H1 (cell line): ENCODE data around the gene SLC39A10. TPM values are rescaled to one million over a fixed set of nuclear protein-coding genes. Genes with fewer than 3 reads are reported as not detected.

ENCODE experiments used
- CTCF ChIA-PET: fragments of 300-600 bp; sonication (Branson Sonifier 250); formaldehyde crosslinking; loops from one replicate; lab custom pipeline; 2021; ENCODE audit not compliant: partially characterized antibody; lab: Charles Lee
- POLR2A ChIA-PET: fragments of 300-600 bp; sonication (Branson Sonifier 250); formaldehyde crosslinking; loops from one replicate; lab custom pipeline; 2021; ENCODE audit warnings: inconsistent platforms; ENCODE audit not compliant: partially characterized antibody; lab: Charles Lee
- DNase-seq, 2 experiments: peaks; one replicate each; pipeline versions ENCODE4 v3.0.0 to v3.0.0-alpha.2; 2010 to 2022; ENCODE audit warnings: low spot score in 2 of 2, low read depth in 1 of 2, mixed read lengths in 1 of 2
- FAIRE-seq: peaks from 2 replicates; lab custom pipeline; 2011; peaks lifted over from hg19 to GRCh38; lab: Jason Lieb, UNC
- H2AFZ ChIP-seq: 2 replicates; pipeline ENCODE4 v1.8.1; 2012; ENCODE audit warnings: low read length, inconsistent platforms
- H2AK5ac ChIP-seq: 2 replicates; pipeline ENCODE4 v1.6.1; 2013; ENCODE audit warnings: low read depth, low read length
- H2BK120ac ChIP-seq: replicated peaks from 2 replicates; pipeline ENCODE3; 2013; ENCODE audit warnings: low read depth, low read length, inconsistent platforms
- H2BK12ac ChIP-seq: 2 replicates; pipeline ENCODE4 v1.6.1; 2013; ENCODE audit warnings: low read depth, low read length
- H2BK15ac ChIP-seq: 2 replicates; pipeline ENCODE4 v1.6.1; 2013; ENCODE audit warnings: low read length
- H2BK20ac ChIP-seq: 2 replicates; pipeline ENCODE4 v1.6.1; 2013; ENCODE audit warnings: low read length
- H2BK5ac ChIP-seq: 2 replicates; pipeline ENCODE4 v1.6.1; 2013; ENCODE audit warnings: low read depth, low read length
- H3K14ac ChIP-seq: 2 replicates; pipeline ENCODE4 v1.6.1; 2013; ENCODE audit warnings: inconsistent platforms; ENCODE audit not compliant: insufficient read length
- H3K18ac ChIP-seq: 2 replicates; pipeline ENCODE4 v1.6.1; 2013; ENCODE audit warnings: low read length; ENCODE audit errors: extremely low read depth
- H3K23ac ChIP-seq: 2 replicates; pipeline ENCODE4 v1.6.1; 2013; ENCODE audit warnings: inconsistent platforms; ENCODE audit not compliant: insufficient read length
- H3K23me2 ChIP-seq: 2 replicates; pipeline ENCODE4 v1.6.1; 2013; ENCODE audit warnings: low read depth, low read length
- H3K27ac ChIP-seq: 2 replicates; pipeline ENCODE4 v1.6.1; 2011; ENCODE audit warnings: low read depth, low read length, inconsistent platforms
- H3K27me3 ChIP-seq, 4 experiments: replicated peaks in 1 of 4; 1 replicate in 1 of 4; 2 replicates in 3 of 4; pipeline versions ENCODE4 v1.6.1 to v1.8.1; 2011 to 2013; ENCODE audit warnings: low read length in 3 of 4, mild to moderate bottlenecking in 3 of 4, inconsistent platforms in 2 of 4, mixed read lengths in 2 of 4, moderate library complexity in 1 of 4; ENCODE audit not compliant: control insufficient read depth in 3 of 4, insufficient read depth in 3 of 4; ENCODE audit errors: extremely low read depth in 1 of 4
- H3K36me3 ChIP-seq, 4 experiments: 2 replicates each; pipeline versions ENCODE4 v1.6.1 to v1.8.1; 2011 to 2013; ENCODE audit warnings: mild to moderate bottlenecking in 4 of 4, low read length in 3 of 4, moderate library complexity in 2 of 4, control low read depth in 1 of 4, inconsistent platforms in 1 of 4; ENCODE audit not compliant: insufficient read depth in 4 of 4, control insufficient read depth in 2 of 4
- H3K4ac ChIP-seq: replicated peaks from 2 replicates; pipeline ENCODE3; 2013; ENCODE audit warnings: low read length, low read depth, mixed read lengths, inconsistent platforms; ENCODE audit not compliant: insufficient read length
- H3K4me1 ChIP-seq, 4 experiments: replicated peaks in 1 of 4; 1 replicate in 1 of 4; 2 replicates in 3 of 4; pipeline versions ENCODE4 v1.6.1 to v1.8.1; 2011 to 2013; ENCODE audit warnings: low read length in 3 of 4, inconsistent platforms in 2 of 4, mixed read lengths in 1 of 4; ENCODE audit not compliant: insufficient read depth in 4 of 4, control insufficient read depth in 3 of 4
- H3K4me2 ChIP-seq, 2 experiments: 2 replicates each; pipeline versions ENCODE4 v1.6.1 to v1.8.1; 2011 to 2013; ENCODE audit warnings: low read depth in 2 of 2, low read length in 2 of 2, control low read depth in 1 of 2, inconsistent platforms in 1 of 2, mild to moderate bottlenecking in 1 of 2; ENCODE audit not compliant: insufficient read depth in 1 of 2
- H3K4me3 ChIP-seq, 4 experiments: fragments of 200-600, 300-600 bp in 1 of 4; sonication (generic), shearing (Covaris generic), sonication (Bioruptor Twin) in 1 of 4; 2 replicates each; pipeline versions ENCODE4 v1.5.1 to v1.8.1; 2011 to 2016; ENCODE audit warnings: low read length in 4 of 4, low read depth in 3 of 4, control low read depth in 2 of 4, inconsistent platforms in 2 of 4, mild to moderate bottlenecking in 2 of 4, mixed read lengths in 1 of 4, moderate library complexity in 1 of 4; ENCODE audit not compliant: insufficient read depth in 2 of 4; ENCODE audit errors: extremely low read depth in 1 of 4
- H3K56ac ChIP-seq: replicated peaks from 2 replicates; pipeline ENCODE3; 2013; ENCODE audit warnings: low read depth, mild to moderate bottlenecking, mixed read lengths, low read length, inconsistent platforms; ENCODE audit not compliant: insufficient read length
- H3K79me1 ChIP-seq: 2 replicates; pipeline ENCODE4 v1.6.1; 2013; ENCODE audit warnings: low read depth, low read length, control low read depth
- H3K79me2 ChIP-seq, 2 experiments: 2 replicates each; pipeline versions ENCODE4 v1.6.1 to v1.8.1; 2012 to 2013; ENCODE audit warnings: low read length in 2 of 2, mild to moderate bottlenecking in 2 of 2, inconsistent platforms in 1 of 2; ENCODE audit not compliant: insufficient read depth in 2 of 2, control insufficient read depth in 1 of 2
- H3K9ac ChIP-seq, 4 experiments: replicated peaks in 1 of 4; 1 replicate in 1 of 4; 2 replicates in 3 of 4; pipeline versions ENCODE4 v1.6.1 to v1.8.1; 2011 to 2013; ENCODE audit warnings: low read depth in 3 of 4, low read length in 3 of 4, control low read depth in 2 of 4, mild to moderate bottlenecking in 2 of 4, moderate library complexity in 2 of 4, inconsistent platforms in 1 of 4; ENCODE audit errors: extremely low read depth in 1 of 4
- H3K9me3 ChIP-seq, 2 experiments: 2 replicates each; pipeline versions ENCODE4 v1.6.1 to v1.8.1; 2012 to 2013; ENCODE audit warnings: mild to moderate bottlenecking in 2 of 2, moderate library complexity in 2 of 2, control low read depth in 1 of 2, inconsistent platforms in 1 of 2, low read depth in 1 of 2, low read length in 1 of 2, mixed read lengths in 1 of 2; ENCODE audit not compliant: insufficient read depth in 2 of 2
- H4K20me1 ChIP-seq, 2 experiments: replicated peaks in 1 of 2; 2 replicates each; pipeline versions ENCODE3 to v1.8.1; 2011 to 2013; ENCODE audit warnings: inconsistent platforms in 2 of 2, low read length in 2 of 2, mild to moderate bottlenecking in 1 of 2; ENCODE audit not compliant: insufficient read depth in 2 of 2, control insufficient read depth in 1 of 2
- H4K5ac ChIP-seq: 2 replicates; pipeline ENCODE4 v1.6.1; 2013; ENCODE audit warnings: low read length, low read depth, mixed read lengths, inconsistent platforms; ENCODE audit not compliant: insufficient read length
- H4K8ac ChIP-seq: 2 replicates; pipeline ENCODE4 v1.8.0; 2013; ENCODE audit warnings: mild to moderate bottlenecking, moderate library complexity, low read length, inconsistent platforms; ENCODE audit not compliant: insufficient read depth; ENCODE audit errors: extremely low read depth
- H4K91ac ChIP-seq: replicated peaks from 2 replicates; pipeline ENCODE3; 2013; ENCODE audit warnings: low read length, mixed read lengths, inconsistent platforms; ENCODE audit not compliant: insufficient read length
- TBP ChIP-seq: IDR thresholded peaks from 2 replicates; pipeline ENCODE4 v1.6.1; 2011; ENCODE audit warnings: low read depth, low read length, improper control_type of control experiment
- WGBS, 2 experiments: shearing (Covaris generic) in 1 of 2; methylation state at CpG; one replicate each; pipeline versions ENCODE4 v1.1.6 to v1.1.7; 2013 to 2015; ENCODE audit warnings: low lambda C conversion rate in 2 of 2, mixed read lengths in 2 of 2, inconsistent platforms in 1 of 2, low coverage in 1 of 2, missing lambda C conversion rate in 1 of 2; ENCODE audit not compliant: insufficient replicate concordance in 2 of 2, insufficient coverage in 1 of 2, insufficient read length in 1 of 2; ENCODE audit errors: extremely low coverage in 1 of 2, missing lambda C conversion rate in 1 of 2; 5-methylcytosine and 5-hydroxymethylcytosine counted together
- polyA plus RNA-seq, 7 experiments: library from polyadenylated mRNA; depleted of rRNA in 3 of 7; stranded (reverse) in 5 of 7; unstranded in 2 of 7; fragments of >200 nt in 5 of 7; fragments of 200-250 nt in 2 of 7; gene quantifications; 1 replicate in 5 of 7; 2 replicates in 1 of 7; 4 replicates in 1 of 7; pipeline versions ENCODE4 v1.2.1 to v1.2.3, GENCODE V29; 2011 to 2013; ENCODE audit warnings: missing spikeins in 2 of 7, mixed read lengths in 2 of 7
- total RNA-seq: library from RNA; stranded (reverse); fragmentation: NEBNext Ultra II Directional; extraction: Animal tissue kit (Norgen Biotek cat#: 25700); gene quantifications from 2 replicates; pipeline ENCODE4 v1.2.1, GENCODE V29; 2021

SLC39A10 gene
- total and polyA plus RNA-seq, 2 of the 8 experiments (the other 6 are each of a cell fraction or from before 2014, with no cell fraction given): 68.1 to 234 TPM

- H3K4me3 ChIP-seq: no peak overlapping the region
- no peaks in the 10 kb centered on the region for H3K9me3 ChIP-seq
- no peak overlapping the region for H3K9ac ChIP-seq
- H3K79me2 ChIP-seq: no peaks in the 10 kb centered on the region
- H2AK5ac ChIP-seq: no peak overlapping the region
- 98% methylated on average over 3 of the region's 3 CpGs; no CpG with 5 or more reads in 1 of the 2 experiments for WGBS, 2 experiments
- no peak overlapping the region for H3K56ac ChIP-seq
- DNase-seq: no peak
- no peak overlapping the region for H3K23ac ChIP-seq
- no peak overlapping the region for H3K4ac ChIP-seq
- peaks cover 0 to 1% of the 10 kb centered on the region in 2 experiments for H4K20me1 ChIP-seq
- H2AFZ ChIP-seq: no peak overlapping the region
- H4K91ac ChIP-seq: no peak overlapping the region
- H2BK12ac ChIP-seq: no peak overlapping the region
- H3K79me1 ChIP-seq: no peaks in the 10 kb centered on the region
- H3K27ac ChIP-seq: no peak overlapping the region
- H2BK120ac ChIP-seq: no peak overlapping the region
- no peak overlapping the region for H2BK5ac ChIP-seq
- no peak overlapping the region for H3K14ac ChIP-seq
- H4K8ac ChIP-seq: no peak overlapping the region
- no peak for FAIRE-seq
- H3K18ac ChIP-seq: no peak overlapping the region
- no peak overlapping the region for H3K4me2 ChIP-seq
- H2BK20ac ChIP-seq: no peak overlapping the region
- CTCF ChIA-PET: interaction anchor here (1.0 kb wide), 1 partner anchor 338 kb away, joined by 3 read pairs; the partner anchor contains the start of gene DNAH7
- H3K27me3 ChIP-seq: no peaks in the 10 kb centered on the region
- H2BK15ac ChIP-seq: no peak overlapping the region
- H3K36me3 ChIP-seq: peaks cover 2 to 57% (median 22%) of the 10 kb centered on the region in 4 experiments; a peak in 7 of 8 replicates
- H3K23me2 ChIP-seq: no peaks in the 10 kb centered on the region
- no peak overlapping the region for H4K5ac ChIP-seq
- no peaks in the 10 kb centered on the region for H3K4me1 ChIP-seq
- POLR2A ChIA-PET: no interaction called here
- TF ChIP-seq TBP: no peak
These were observed 73.9 kb downstream of the SLC39A10 start for GRCh38 chr2:195730912-195731311.
